Stimulated activated CD4-positive, alpha-beta T cell treated with anti-CD3 and anti-CD28 coated beads, Interleukin-2, amount 100 ng/mL, for 24 hours (primary cell): ENCODE data around the gene SRD5A1.

Source experiments
- DNase-seq, 2 donors: peaks; one replicate each; pipeline ENCODE4 v3.0.0-alpha.2; 2020

Gene SRD5A1, protein sequence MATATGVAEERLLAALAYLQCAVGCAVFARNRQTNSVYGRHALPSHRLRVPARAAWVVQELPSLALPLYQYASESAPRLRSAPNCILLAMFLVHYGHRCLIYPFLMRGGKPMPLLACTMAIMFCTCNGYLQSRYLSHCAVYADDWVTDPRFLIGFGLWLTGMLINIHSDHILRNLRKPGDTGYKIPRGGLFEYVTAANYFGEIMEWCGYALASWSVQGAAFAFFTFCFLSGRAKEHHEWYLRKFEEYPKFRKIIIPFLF

DNA sequence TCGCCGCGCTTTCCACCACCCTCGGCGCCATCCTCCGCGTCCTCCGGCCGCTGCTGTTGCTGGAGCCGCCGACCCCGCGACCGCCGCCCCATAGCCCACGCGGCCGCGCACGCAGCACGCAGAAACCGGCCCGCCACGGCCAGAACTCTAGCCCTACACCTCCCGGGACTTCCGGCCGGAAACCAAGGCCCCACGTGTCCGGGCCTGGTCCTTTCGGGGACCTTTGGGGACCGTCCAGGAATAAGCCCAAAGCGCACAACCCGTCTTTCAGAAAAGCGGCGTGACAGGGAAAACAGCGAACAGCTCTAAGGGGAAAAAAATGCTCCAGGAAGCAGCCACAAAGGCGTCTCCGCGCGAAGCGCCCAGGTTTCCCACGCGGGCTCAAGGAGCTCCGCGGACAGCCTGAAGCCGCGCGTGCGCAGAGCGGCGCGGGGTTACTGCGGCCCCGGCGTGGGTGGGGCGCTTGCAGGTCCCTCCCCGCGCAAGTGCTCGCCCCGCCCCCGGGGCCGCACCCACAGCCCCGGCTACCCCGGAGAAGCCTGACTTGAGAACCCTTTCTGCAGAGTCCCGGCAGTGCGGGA, at the start of gene SRD5A1, which contains the start of gene NSUN2:
SRD5A1 (plus strand) TSS at position 553 of the 581 bp plus-strand sequence. CDS start 137 bp downstream, outside the sequence.
NSUN2 (minus strand) TSS at position 157 of the 581 bp plus-strand sequence; CDS start at position 92, 65 bp downstream.
- peak; percentile 91 for DNase-seq

DNA sequence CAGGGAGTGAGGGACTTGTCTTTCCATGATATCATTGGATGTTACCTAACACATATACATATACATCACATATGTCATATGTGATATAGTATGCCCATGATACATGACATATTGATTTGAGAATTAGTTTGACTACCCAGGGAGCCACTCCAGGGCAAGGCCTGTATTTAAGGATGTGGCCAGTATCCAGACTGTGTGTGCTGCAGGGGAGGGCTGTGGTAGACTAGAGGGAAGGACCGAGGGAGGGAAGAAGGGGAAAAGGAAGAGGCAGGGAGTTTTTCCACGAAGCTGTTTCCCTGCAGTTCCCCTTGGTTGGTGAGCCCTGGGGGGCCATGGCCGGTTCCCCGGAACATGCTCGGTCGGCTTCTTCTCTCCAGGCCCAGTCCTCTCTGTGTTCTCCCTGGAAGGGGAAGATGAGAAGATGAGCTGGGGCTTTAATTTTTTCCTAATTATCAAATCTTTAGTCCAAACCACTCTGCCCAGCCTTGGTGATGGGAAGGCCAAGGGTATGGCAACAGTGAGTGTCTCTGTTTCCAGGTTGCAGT, 49.1 kb upstream of the SRD5A1 start:
- no peak for DNase-seq

DNA sequence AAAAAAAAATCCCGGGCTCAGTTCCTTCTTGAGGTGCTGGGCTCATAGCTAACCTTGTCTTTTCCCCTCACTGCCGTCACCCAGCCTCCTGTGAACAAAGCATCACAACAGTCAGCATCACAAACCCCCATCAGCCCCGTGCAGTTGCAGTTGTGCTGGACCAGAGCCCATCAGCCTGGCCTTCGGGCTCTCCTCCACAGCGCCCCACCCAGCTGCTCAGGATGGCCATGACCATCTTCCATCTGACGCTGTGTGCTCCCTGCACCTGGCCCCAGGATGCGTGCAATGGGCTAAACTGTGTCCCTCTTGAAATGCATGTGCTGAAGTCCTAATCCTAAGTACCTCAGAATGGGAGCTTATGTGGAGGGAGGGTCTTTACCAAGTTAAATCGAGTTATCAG, 48.5 kb upstream of the SRD5A1 start:
- no peak for DNase-seq

DNA sequence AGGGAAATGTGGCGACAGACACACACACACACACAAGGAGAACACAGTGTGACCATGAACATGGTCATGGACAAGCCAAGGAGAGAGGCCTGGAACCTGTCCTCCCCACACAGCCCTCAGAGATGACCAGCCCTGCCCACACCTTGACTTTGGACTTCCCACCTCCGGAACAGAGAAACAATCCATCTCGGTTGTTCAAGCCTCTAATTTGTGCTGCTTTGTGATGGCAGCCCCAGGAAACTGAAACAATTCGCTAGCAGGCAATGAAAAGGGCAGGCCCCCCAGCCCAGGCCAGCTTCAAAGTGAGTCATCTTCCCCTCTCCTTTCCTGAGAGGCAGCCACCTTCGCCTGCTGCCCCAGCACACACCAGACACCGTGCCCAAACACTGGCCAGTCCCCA, 48.1 kb upstream of the SRD5A1 start:
- no peak for DNase-seq

DNA sequence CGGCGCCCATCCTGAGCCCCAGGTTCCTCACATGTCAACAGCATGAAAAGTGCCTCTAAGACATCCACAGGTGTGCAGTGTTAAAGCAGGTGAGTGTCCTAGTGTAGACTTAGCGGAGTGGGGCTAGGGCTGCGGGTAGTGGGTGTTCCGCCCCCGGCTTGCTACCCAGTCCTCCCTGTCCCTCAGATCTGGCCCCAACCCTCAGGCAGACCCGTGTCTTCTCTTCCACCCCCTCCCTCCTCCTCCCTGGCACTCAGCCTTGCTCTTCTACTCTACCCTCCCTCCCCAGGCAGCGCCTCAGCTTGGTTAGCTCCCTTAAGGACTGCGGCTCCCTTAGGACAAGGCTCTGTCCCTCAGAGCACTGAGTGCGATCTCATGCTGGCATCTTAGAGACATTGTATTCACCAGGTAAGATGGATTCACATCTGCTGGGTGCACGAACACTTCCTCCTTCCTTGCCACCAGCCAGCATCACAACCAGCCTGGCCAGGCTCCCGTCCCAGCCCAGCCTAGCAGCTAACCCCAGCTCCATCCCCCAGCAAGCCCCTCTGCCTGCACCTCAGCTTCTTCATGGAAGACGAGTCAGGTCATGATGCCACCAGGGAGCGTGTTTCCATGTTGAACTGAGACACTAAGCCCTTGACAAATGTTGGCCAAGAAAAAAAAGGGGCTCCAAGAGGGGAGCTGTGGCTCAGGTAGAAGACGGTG, 47.1 kb upstream of the SRD5A1 start:
- no peak for DNase-seq

DNA sequence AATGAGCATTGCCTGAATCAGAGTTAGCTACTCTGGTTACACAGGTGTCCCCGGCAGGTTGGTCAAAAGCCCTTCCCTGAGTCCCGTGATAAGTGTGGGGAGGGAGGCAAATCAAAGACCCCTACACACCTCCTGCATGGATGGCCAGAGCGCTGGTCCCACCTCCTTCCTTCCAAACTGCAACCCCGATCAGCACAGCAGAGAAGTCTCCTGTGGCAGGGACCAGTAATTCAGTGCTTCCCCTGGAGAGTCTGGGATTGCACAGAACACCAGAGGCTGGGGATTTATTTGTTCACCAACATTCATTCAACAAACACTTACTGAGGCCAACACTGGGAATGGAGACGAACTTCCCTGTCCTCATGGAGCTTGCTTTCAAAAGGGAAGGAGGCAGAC, 46.6 kb upstream of the SRD5A1 start:
- no peak for DNase-seq

DNA sequence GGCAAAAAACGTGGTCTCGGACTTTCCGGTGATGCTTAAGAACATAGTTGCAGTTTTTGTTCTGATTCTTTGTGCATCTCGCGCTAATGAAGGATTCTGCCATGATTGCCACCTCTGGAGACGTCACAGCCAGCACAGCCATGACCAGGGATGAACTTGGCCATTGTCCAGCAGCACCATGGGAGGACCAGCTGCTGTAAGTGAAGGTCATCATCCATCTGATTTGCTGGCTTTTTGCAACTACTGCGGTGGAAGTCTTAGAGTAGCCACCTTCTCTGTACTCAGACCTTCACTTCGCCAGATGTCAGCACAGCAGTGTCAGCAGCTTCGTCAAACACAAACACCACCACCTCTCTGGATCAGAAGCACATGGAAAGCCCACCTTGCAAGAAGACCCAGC, 46.1 kb upstream of the SRD5A1 start:
- DNase-seq: no peak

DNA sequence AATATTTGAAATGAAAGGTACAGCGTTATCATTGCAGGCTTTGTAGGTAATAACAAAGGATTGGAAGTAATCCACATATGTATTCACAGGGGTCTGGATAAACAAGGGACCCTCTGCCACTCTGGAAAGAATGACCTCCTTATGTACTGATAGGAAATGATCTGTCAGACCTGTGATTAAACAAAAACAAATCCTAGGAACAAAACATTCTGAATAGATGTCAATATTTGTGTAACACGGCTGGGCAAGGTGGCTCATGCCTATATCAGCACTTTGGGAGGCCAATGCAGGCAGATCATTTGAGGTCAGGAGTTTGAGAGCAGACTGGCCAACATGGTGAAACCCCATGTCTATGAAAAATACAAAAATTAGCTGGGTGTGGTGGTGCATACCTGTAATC, 42.7 kb upstream of the SRD5A1 start:
- DNase-seq: no peak

DNA sequence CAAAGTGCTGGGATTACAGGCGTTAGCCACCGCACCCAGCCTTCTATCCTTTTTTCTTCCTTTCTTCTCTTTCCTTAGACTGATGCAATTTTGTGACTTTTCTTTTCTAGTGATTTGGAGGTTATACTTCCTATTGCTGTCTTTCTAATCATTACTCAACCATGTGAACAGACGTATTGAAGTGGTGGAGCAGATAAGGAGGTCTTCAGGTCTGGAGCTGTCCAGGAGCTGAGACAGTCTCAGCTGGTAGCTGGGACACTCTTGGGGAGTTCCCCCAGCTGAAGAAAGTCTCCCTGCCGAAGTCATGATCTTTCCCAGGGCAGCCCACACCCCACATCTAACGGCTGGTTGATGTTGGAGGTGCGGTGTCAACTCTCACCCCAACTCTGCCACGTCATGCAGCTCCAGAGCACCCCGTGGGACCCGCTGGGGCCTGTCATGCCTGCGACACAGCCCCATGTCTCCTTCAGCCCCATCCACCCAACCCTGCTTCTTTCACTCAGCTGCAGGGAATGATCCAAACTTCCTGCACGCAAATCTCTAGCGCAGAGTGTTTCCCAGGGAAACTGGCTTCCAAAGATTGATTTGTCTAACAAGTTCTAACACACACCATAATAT, 41.5 kb upstream of the SRD5A1 start:
- no peak for DNase-seq

DNA sequence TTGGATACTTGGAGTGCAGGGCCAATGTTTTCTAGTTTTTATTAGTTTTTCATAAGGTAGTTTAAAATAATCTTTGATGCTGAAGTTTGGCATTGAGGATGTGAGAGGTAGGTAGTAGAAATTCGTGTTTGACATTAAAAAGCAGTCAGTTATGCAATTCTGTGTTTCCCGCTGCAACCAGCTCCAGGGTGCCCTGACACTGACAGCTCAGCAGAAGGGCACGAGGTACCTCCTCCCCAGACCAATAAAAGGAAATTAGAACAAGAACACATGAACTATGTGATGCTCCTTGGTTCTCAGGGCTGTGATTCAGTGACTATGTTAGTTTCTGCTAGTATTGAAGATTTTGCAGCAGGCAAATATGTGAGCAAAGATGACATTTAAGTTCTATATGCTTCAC, 40.6 kb upstream of the SRD5A1 start:
- DNase-seq: no peak

DNA sequence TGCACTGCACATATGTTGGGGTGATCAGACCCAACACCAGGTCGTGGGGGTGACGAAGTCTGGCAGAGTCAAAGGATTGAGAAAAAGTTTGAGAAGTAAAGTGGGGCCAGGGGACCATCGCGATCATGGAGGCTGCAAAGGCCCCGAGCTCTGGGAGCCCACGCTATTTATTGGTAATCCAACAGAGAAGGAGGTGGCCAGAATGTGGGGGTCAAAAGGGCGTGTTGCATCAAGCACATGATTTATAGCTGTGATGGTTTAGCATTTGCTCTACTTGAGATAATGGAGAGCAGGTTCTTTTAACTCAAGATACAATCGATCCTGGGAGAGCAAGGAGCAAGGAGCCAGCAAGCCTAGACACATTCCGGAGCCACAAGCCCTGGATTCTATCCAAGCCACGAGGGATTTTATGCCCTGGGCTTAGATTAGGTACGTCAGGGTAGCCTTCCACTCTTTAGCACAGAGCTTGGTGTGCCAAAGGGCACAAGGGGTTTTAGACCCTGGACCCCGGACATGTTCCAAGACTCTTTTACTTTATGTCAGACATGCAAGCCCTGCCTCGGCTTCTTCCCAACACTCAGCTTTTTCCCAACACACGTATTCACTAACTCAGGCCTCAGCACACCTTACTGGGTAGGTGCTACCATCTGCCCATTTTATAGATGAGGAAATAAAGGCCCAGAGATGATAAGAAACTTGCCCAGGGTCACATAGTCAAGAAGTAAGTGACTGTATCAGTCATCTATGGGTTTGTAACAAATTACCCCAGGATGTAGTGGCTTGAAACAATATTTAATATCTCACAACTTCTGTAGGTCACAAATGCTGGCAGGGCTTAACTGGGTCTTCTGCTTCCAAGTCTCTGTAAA, 39.9 kb upstream of the SRD5A1 start:
- no peak for DNase-seq

DNA sequence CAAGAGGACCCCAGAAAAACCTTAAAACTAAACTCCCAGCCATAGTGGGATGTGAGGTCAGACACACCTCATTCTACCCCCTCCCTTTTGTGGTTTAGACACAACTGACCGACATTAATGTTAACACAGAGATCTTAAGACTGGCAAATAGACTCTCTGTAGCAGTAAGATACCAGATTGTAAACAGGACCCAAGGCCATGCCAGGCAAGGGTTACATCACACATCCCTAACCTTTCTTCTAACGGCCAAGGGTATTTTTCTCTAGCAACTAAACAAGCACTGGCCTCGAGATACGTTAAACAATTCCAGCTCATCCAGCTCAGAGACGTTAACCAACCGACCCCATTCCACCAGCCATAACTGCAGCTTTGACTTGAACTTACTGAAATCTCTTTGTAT, 39.2 kb upstream of the SRD5A1 start:
- no peak for DNase-seq

DNA sequence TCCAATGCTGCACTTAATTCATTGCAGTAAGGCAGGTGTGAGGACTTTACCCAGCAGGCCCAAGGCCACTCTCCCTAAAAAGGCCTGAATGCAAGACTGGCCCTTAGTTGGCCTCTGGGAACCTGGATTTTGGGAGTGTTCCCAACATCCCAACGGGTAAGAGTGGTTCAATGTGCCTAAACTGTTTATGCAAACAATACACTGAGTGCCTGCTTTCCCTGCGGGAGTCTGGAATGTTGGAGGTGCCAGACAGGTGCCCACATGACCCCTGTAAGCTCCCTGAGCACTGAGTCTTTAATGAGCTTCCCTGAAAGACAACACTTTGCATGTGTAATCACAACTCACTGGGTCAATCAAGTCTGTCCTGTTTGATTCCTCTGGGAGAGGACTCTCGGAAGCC, 37.8 kb upstream of the SRD5A1 start:
- no peak for DNase-seq

DNA sequence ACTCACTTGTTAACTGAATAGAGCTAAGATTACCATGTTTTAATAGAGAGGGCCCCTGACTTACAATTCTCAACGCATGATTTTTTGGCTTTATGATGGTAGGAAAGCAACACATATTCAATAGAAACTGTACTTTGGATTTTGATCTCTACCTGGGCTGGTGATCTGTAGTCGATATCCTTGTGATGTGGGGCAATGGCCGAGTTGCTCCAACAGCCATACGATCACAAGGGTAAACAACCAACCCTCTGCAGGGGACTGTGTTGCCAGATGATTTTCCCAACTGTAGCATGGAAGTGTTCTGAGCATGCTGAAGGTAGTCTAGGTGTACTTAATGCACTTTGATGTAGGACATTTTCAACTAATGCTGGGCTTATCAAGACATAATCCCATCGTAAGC, 36.9 kb upstream of the SRD5A1 start:
- DNase-seq: no peak

DNA sequence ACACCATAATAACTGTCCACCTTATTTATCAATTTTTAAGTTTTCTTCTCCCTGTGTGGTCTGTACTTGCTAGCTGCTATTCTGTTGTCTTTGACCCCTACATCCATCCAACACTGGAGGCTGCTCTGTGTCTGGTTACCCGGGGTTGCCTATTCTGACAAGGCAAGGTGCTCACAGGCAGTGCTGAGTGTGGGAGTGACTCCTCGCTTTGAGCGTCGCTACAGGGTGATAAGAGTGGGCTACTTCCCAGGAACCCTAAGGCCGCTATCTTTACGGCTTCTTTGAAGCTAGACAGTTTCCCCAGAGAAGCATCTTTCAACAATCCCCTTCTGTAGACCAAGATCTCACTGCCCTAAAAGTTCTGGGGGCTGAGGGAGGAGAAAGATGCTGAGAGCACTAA, 35.7 kb upstream of the SRD5A1 start:
- DNase-seq: no peak

DNA sequence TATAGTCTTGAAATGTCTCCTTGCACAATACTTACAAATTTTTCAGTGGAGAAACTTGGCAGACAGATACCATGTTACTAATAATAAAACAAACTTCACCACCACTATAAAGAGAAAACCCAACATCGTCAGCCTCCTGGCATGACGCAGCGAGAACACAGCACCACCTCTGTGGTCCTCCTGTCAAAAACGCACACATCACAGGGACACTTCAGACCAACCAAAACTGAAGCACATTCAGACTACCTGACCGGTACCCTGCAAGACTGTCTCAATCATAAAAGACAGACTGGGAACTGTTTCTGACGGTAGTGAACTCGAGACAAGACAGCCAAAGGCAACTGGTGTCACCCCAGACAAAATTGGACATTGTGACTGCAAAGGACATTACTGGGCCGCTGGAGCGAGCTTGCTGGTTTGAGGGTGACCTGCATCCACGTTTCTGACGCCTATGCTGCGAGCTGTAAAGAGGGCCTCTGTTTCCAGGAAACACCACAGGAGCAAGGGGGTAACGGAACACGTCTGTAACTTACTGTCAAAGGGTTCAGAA, 34.8 kb upstream of the SRD5A1 start:
- no peak for DNase-seq

DNA sequence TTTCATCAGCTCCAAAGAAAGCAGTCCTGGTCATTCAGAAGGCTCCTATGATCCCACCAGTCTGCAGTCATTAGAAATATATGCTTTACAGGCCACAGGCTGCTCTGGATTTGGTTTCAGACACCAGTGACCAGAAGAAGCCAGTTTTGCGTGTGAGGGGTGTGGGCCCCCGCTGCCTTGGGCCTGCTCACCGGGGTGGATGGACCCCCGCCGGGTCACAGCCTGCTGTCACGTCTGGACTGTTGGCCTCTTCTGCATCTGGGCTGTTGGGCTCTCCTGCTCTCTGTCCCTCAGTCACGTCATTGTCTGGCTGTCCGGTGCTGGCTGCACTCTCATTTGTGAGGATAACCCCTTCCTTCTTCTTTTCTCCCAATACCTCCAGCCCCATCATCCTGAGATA, 33.5 kb upstream of the SRD5A1 start:
- no peak for DNase-seq

DNA sequence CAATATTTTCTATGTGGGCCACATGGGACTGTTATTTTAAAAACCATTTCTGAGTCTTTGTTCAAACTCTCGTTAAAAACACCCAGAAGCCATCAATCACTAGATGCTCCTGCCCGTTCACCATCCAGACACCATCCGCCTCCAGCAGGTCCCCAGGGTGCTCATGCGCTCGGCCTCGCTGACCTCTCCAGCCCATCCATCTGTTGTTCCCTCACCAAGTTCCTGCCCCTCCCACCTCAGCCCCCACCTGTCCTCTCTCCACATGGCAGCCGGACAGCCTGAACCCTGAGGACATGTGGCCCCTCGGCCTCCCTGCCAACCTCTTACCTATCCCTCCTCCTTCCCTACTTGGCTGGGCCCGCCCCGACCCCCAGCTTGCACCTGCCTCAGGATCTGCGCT, 32.0 kb upstream of the SRD5A1 start:
- no peak for DNase-seq

DNA sequence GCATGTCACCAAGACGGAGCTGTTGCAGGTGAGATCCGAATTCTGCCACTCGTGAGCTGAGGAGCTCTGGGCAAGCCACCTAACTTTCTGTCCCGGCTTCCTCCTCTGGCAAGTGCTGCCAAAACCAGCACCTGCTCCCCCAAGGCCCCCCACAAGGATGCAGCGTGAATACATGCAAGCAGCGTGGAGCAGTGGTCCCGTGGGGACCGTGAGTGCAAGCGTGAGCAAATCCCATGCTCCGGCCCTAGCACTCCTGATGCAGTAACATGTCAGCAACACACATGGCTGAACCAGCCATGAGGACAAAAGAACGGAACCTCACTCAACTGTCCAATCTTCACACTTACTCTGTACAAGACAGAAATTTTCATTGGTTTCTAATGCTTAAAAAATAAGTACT, 31.4 kb upstream of the SRD5A1 start:
- DNase-seq: no peak

DNA sequence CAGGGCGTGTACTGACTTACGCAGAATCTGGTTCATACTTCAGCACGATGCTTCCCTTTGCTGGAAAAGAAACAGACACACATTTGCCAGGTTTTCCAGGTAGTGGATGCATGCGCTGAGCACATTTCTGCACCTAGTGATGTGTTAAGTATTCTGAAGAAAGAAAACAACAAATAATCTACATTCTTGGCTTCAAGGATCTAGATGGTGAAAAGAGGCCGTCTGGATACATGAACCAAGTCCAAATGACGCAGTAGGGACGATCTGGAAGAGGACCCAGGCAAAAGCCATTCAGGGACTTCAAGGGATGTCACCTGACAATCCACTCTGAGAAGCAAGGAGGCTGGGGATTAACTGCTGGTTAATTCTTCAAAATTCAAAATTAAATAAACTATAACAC, 30.8 kb upstream of the SRD5A1 start:
- DNase-seq: no peak

DNA sequence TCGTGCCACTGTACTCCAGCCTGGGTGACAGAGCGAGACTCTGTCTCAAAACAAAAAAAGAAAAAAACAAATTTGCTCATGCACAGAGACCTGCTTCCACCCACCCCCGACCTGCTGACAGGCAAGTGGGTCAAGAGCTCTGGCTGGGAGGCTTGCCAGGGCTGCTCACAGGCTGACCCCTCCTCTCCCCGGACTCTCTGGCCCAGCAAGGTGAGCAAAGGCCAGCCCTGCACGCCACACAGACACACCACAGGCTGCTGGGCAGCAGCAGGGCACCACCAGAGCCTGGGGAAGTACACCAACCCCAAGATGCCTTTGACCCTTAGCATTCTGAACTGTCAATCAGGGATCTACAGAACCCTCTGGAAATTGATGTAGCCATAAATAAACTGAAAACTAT, 29.6 kb upstream of the SRD5A1 start:
- DNase-seq: no peak

DNA sequence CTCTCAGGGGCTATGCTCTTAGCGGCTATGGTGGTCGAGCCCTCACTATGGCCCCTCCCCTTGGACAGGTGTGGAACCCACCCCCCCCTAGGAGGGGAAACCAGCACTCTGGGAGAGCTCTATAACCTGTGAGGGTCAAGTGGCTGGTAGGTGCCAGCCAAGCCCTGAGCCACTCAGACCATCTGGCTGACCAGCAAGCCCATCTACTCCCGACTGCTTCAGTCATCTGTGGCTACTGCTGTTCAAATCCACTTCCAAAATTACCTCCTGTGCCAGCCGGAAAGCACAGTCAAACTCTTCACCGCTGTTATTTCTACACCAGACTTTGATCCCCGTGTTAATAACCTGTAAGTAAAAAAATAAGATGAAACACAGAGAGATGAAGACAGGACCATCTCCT, 28.9 kb upstream of the SRD5A1 start:
- no peak for DNase-seq
